Measurements from ENCODE around the gene DNAJC18. TPM values are rescaled to one million over a fixed set of nuclear protein-coding genes. Genes with fewer than 3 reads are reported as not detected.

DNAJC18 gene
- polyA plus RNA-seq, 1 experiment: 17.7 TPM

DNA sequence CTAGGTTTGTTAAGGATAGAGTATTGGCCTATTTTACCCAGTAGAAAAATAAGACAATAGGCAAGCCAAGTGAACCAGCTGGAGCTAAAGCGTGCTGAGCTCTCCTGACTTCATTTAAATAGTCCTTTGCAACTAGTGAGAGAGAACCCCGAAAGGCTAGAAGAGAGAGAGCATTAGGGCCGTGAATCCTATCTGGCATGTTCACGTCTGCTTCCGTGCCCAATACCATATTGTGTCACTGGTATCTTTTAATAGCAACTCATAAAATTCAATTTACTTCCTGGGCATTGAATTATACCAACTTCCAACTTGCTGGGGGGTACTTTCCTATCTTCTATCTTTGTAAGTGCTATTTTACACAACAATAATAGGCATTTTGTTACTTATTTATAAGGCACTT, 13.8 kb downstream of the DNAJC18 start:
- ChIA-PET CTCF (interaction anchor here (1.0 to 9.0 kb wide), 3 partner anchors 9 to 341 kb away, joined by 3 to 231 read pairs (median 4); no protein-coding TSS in a partner anchor), POLR2A (no interaction called here)
- no peaks in the 10 kb centered on the region for H3K9me3 ChIP-seq (ENCODE audit: control insufficient read depth, insufficient read depth, low read length)
- DNase-seq (ENCODE audit: low read depth, low spot score): no peak
- TF ChIP-seq, protein P1, sequence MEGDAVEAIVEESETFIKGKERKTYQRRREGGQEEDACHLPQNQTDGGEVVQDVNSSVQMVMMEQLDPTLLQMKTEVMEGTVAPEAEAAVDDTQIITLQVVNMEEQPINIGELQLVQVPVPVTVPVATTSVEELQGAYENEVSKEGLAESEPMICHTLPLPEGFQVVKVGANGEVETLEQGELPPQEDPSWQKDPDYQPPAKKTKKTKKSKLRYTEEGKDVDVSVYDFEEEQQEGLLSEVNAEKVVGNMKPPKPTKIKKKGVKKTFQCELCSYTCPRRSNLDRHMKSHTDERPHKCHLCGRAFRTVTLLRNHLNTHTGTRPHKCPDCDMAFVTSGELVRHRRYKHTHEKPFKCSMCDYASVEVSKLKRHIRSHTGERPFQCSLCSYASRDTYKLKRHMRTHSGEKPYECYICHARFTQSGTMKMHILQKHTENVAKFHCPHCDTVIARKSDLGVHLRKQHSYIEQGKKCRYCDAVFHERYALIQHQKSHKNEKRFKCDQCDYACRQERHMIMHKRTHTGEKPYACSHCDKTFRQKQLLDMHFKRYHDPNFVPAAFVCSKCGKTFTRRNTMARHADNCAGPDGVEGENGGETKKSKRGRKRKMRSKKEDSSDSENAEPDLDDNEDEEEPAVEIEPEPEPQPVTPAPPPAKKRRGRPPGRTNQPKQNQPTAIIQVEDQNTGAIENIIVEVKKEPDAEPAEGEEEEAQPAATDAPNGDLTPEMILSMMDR (IDR thresholded peaks at IDR 0.05; ENCODE audit: low read depth, low read length): no peak
- no peak overlapping the region for H3K4me3 ChIP-seq (ENCODE audit: low read depth, low read length)
- H3K27me3 ChIP-seq (ENCODE audit: control insufficient read depth, insufficient read depth, low read length): no peaks in the 10 kb centered on the region
- H3K27ac ChIP-seq (ENCODE audit: low read depth, low read length): no peak overlapping the region

DNA sequence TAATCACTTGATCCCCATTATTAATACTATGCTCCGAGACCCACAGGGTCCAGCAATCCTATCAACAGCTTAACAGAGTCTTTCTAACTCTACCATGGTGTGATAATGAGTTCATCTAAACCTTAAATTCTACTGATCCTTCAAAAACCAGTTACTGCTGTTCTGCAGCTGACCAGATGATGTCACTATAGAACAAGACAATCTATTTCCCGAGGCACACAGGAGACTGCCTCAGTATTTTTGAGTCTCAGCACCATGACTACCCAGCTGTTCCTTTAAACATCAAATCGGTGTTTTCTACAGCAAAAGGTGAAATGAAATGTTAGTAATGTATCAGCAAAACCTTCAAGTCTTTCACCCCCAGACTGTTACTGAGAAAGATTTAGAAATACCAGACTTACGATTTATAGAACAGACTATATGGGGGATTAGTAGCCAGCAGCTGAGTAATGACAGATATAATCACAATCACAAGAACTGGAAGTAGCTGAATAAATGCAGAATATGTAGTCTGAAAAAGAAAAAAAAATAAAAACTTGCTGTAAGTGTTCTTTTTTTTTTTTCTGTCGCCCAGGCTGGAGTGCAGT, 16.9 kb downstream of the DNAJC18 start:
- no peaks in the 10 kb centered on the region for H3K9me3 ChIP-seq (ENCODE audit: control insufficient read depth, insufficient read depth, low read length)
- TF ChIP-seq, protein P1 (IDR thresholded peaks at IDR 0.05; ENCODE audit: low read depth, low read length): peak; percentile 90
- CTCF ChIA-PET: interaction anchor here (0.6 to 9.0 kb wide), 37 partner anchors 8 to 343 kb away, joined by 3 to 231 read pairs (median 4); partner anchors contain the start of genes DNAJC18, SPATA24 and STING1
- H3K4me3 ChIP-seq (ENCODE audit: low read depth, low read length): no peak overlapping the region
- no peaks in the 10 kb centered on the region for H3K27me3 ChIP-seq (ENCODE audit: control insufficient read depth, insufficient read depth, low read length)
- DNase-seq (ENCODE audit: low read depth, low spot score): peak; percentile 51
- no peak overlapping the region for H3K27ac ChIP-seq (ENCODE audit: low read depth, low read length)
- POLR2A ChIA-PET: interaction anchor here (0.7 to 0.8 kb wide), 3 partner anchors 70 to 224 kb away, joined by 3 to 4 read pairs (median 3); partner anchors contain the start of gene SIL1

GRCh38 chr5:139419226-139420192, 19.8 kb downstream of the DNAJC18 start:
- Histone ChIP-seq H3K4me3 (ENCODE audit: low read depth, low read length) (no peak overlapping the region), H3K27me3 (ENCODE audit: control insufficient read depth, insufficient read depth, low read length) (no peaks in the 10 kb centered on the region), H3K27ac (ENCODE audit: low read depth, low read length) (no peak overlapping the region), H3K9me3 (ENCODE audit: control insufficient read depth, insufficient read depth, low read length) (no peaks in the 10 kb centered on the region)
- DNase-seq (ENCODE audit: low read depth, low spot score): no peak
- TF ChIP-seq, protein P1 (IDR thresholded peaks at IDR 0.05; ENCODE audit: low read depth, low read length): no peak
- ChIA-PET POLR2A (no interaction called here), CTCF (interaction anchor here (0.5 to 9.0 kb wide), 4 partner anchors 60 to 346 kb away, joined by 4 to 231 read pairs (median 6); no protein-coding TSS in a partner anchor)

GRCh38 chr5:139418793-139419192, 20.5 kb downstream of the DNAJC18 start:
- POLR2A ChIA-PET: no interaction called here
- H3K27me3 ChIP-seq (ENCODE audit: control insufficient read depth, insufficient read depth, low read length): no peaks in the 10 kb centered on the region
- H3K9me3 ChIP-seq (ENCODE audit: control insufficient read depth, insufficient read depth, low read length): no peaks in the 10 kb centered on the region
- H3K4me3 ChIP-seq (ENCODE audit: low read depth, low read length): no peak overlapping the region
- no peak for DNase-seq (ENCODE audit: low read depth, low spot score)
- CTCF ChIA-PET: interaction anchor here (0.7 to 9.0 kb wide), 2 partner anchors 12 to 96 kb away, joined by 5 to 231 read pairs; no protein-coding TSS in a partner anchor
- TF ChIP-seq, protein P1 (IDR thresholded peaks at IDR 0.05; ENCODE audit: low read depth, low read length): no peak
- no peak overlapping the region for H3K27ac ChIP-seq (ENCODE audit: low read depth, low read length)
